SK-N-SH treated with all-trans-retinoic acid at 6 μM for 48 hours (cell line): ENCODE data around the gene TTLL4.

ENCODE experiments used
- ARNTL ChIP-seq: fragments of 450-650 bp; formaldehyde crosslinking; IDR thresholded peaks from 2 replicates; pipeline ENCODE4 v1.5.0; 2020; ENCODE audit warnings: low read depth, mild to moderate bottlenecking, moderate library complexity, borderline replicate concordance
- BACH2 ChIP-seq: fragments of 250-450 bp; sonication (Bioruptor Pico); IDR thresholded peaks from 2 replicates; pipeline ENCODE4 v1.9.0; 2021; ENCODE audit warnings: mild to moderate bottlenecking, borderline replicate concordance
- CSRNP3 ChIP-seq: fragments of 250-450 bp; sonication (Bioruptor Pico); IDR thresholded peaks from 2 replicates; pipeline ENCODE4 v1.5.1; 2021; ENCODE audit warnings: mild to moderate bottlenecking, moderate library complexity
- ESRRG ChIP-seq: fragments of 250-450 bp; sonication (Bioruptor Pico); IDR thresholded peaks from 2 replicates; pipeline ENCODE4 v1.6.1; 2021; ENCODE audit warnings: mild to moderate bottlenecking
- GLIS3 ChIP-seq: fragments of 250-450 bp; sonication (Bioruptor Pico); IDR thresholded peaks from 2 replicates; pipeline ENCODE4 v1.5.0; 2020; ENCODE audit warnings: mild to moderate bottlenecking, moderate library complexity
- ISL1 ChIP-seq: fragments of 250-450 bp; sonication (Bioruptor Pico); IDR thresholded peaks from 2 replicates; pipeline ENCODE4 v2.1.2; 2022; ENCODE audit warnings: mild to moderate bottlenecking, moderate library complexity
- SNAI2 ChIP-seq: fragments of 250-450 bp; sonication (Bioruptor Pico); IDR thresholded peaks from 2 replicates; pipeline ENCODE4 v1.5.0; 2020; ENCODE audit warnings: mild to moderate bottlenecking, moderate library complexity
- TCF4 ChIP-seq: fragments of 250-450 bp; sonication (Bioruptor Pico); IDR thresholded peaks from 2 replicates; pipeline ENCODE4 v1.8.0; 2021; ENCODE audit warnings: mild to moderate bottlenecking, moderate library complexity, borderline replicate concordance
- TOX ChIP-seq: fragments of 250-450 bp; sonication (Bioruptor Pico); IDR thresholded peaks from 2 replicates; pipeline ENCODE4 v1.8.0; 2021; ENCODE audit warnings: mild to moderate bottlenecking, moderate library complexity, borderline replicate concordance
- ZC3H10 ChIP-seq: fragments of 250-450 bp; sonication (Bioruptor Pico); IDR thresholded peaks from 2 replicates; pipeline ENCODE4 v1.5.1; 2021; ENCODE audit warnings: mild to moderate bottlenecking, moderate library complexity
- ZNF70 ChIP-seq: fragments of 450-650 bp; formaldehyde crosslinking; IDR thresholded peaks from 2 replicates; pipeline ENCODE4 v1.5.0; 2020; ENCODE audit warnings: mild to moderate bottlenecking, moderate library complexity
- ZNF8 ChIP-seq: fragments of 450-650 bp; formaldehyde crosslinking; IDR thresholded peaks from 2 replicates; pipeline ENCODE4 v1.5.0; 2020; ENCODE audit warnings: mild to moderate bottlenecking, moderate library complexity
- TF ChIP-seq, protein P1 (sequence below): fragments of 250-450 bp; sonication (Bioruptor Pico); IDR thresholded peaks from 2 replicates; pipeline ENCODE4 v1.5.1; 2020; ENCODE audit warnings: low read depth, mild to moderate bottlenecking, moderate library complexity

DNA sequence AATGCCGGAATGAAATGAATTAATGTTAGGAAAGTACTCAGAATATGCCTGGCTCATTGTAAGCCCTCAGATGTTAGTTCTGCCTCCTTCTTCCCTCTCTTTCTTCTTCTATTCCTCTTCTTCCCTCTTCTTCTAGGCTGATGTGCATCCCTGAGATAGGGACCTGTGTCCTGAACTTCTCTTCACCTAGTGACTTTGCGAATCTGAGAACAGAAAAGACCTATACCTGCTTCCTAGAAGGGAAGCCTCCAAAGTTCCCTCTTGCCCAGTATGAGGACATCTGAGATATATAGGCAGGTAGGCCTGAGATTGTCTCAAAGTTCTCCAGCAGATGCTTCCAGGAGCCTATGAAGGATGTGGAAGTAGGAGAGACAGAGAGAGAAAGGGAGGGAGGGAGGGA, 63.2 kb downstream of the TTLL4 start:
- TF ChIP-seq, protein P1, sequence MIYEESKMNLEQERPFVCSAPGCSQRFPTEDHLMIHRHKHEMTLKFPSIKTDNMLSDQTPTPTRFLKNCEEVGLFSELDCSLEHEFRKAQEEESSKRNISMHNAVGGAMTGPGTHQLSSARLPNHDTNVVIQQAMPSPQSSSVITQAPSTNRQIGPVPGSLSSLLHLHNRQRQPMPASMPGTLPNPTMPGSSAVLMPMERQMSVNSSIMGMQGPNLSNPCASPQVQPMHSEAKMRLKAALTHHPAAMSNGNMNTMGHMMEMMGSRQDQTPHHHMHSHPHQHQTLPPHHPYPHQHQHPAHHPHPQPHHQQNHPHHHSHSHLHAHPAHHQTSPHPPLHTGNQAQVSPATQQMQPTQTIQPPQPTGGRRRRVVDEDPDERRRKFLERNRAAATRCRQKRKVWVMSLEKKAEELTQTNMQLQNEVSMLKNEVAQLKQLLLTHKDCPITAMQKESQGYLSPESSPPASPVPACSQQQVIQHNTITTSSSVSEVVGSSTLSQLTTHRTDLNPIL (CRISPR knock-in tag), result no peak
- TF ChIP-seq CSRNP3 (no peak), SNAI2 (CRISPR knock-in tag) (no peak), GLIS3 (CRISPR knock-in tag) (no peak), ZC3H10 (no peak), ARNTL (CRISPR knock-in tag) (no peak), TCF4 (CRISPR knock-in tag) (no peak), ZNF8 (CRISPR knock-in tag) (no peak), TOX (CRISPR knock-in tag) (no peak), BACH2 (CRISPR knock-in tag) (no peak), ESRRG (CRISPR knock-in tag) (no peak), ZNF70 (CRISPR knock-in tag) (no peak), ISL1 (CRISPR knock-in tag) (no peak)
